Liver (tissue), 9 donors: ENCODE results near the gene SYNPO. TPM values are rescaled to one million over a fixed set of nuclear protein-coding genes. Genes with fewer than 3 reads are reported as not detected.
A peak's percentile ranks its signal among the peaks of the same experiment; 100 is the strongest.

ENCODE experiments used
- DNase-seq: peaks from one replicate; pipeline ENCODE4 v3.0.0-alpha.2; 2017; ENCODE audit warnings: low spot score
- H3K27ac ChIP-seq, 2 donors: one replicate each; pipeline ENCODE4 v1.7.0; 2013; ENCODE audit warnings: inconsistent platforms in 2 of 2, low read length in 2 of 2, control low read depth in 1 of 2, low read depth in 1 of 2, mild to moderate bottlenecking in 1 of 2
- H3K27me3 ChIP-seq, 4 donors: one replicate each; pipeline versions ENCODE4 v1.6.1 to v1.7.0; 2013; ENCODE audit warnings: low read length in 3 of 4, inconsistent platforms in 1 of 4, mild to moderate bottlenecking in 1 of 4, moderate library complexity in 1 of 4; ENCODE audit not compliant: control insufficient read depth in 4 of 4, insufficient read depth in 4 of 4
- H3K36me3 ChIP-seq, 4 donors: one replicate each; pipeline versions ENCODE4 v1.6.1 to v1.7.0; 2013; ENCODE audit warnings: low read length in 3 of 4, mild to moderate bottlenecking in 3 of 4, low read depth in 1 of 4, moderate library complexity in 1 of 4; ENCODE audit not compliant: control insufficient read depth in 4 of 4, insufficient read depth in 3 of 4
- H3K4me1 ChIP-seq, 4 donors: one replicate each; pipeline versions ENCODE4 v1.6.1 to v1.7.0; 2013; ENCODE audit warnings: low read length in 3 of 4, mild to moderate bottlenecking in 3 of 4, moderate library complexity in 1 of 4; ENCODE audit not compliant: control insufficient read depth in 4 of 4, insufficient read depth in 4 of 4
- H3K4me3 ChIP-seq, 3 donors: one replicate each; pipeline versions ENCODE4 v1.6.1 to v1.7.0; 2013; ENCODE audit warnings: low read length in 3 of 3, control low read depth in 1 of 3, low read depth in 1 of 3, mild to moderate bottlenecking in 1 of 3
- H3K9ac ChIP-seq, 2 donors: one replicate each; pipeline ENCODE4 v1.7.0; 2013; ENCODE audit warnings: low read length in 2 of 2, mild to moderate bottlenecking in 2 of 2, moderate library complexity in 2 of 2, control low read depth in 1 of 2, low read depth in 1 of 2
- H3K9me3 ChIP-seq, 4 donors: one replicate each; pipeline versions ENCODE4 v1.6.1 to v1.7.0; 2013; ENCODE audit warnings: low read length in 3 of 4; ENCODE audit not compliant: control insufficient read depth in 4 of 4
- ATF3 ChIP-seq: IDR thresholded peaks from 2 replicates; pipeline ENCODE4 v1.6.1; 2016; ENCODE audit warnings: antibody characterized with exemption
- FOXA1 ChIP-seq: IDR thresholded peaks from 2 replicates; pipeline ENCODE4 v1.6.1; 2016; ENCODE audit warnings: antibody characterized with exemption
- HNF4A ChIP-seq, 2 donors: conservative IDR thresholded peaks; 2 replicates each; pipeline ENCODE4 v1.6.1; 2016; ENCODE audit warnings: antibody characterized with exemption in 2 of 2, mild to moderate bottlenecking in 2 of 2
- HNF4G ChIP-seq: IDR thresholded peaks from 2 replicates; pipeline ENCODE4 v1.6.1; 2016; ENCODE audit warnings: antibody characterized with exemption
- MAX ChIP-seq: IDR thresholded peaks from 2 replicates; pipeline ENCODE4 v1.6.1; 2016; ENCODE audit warnings: antibody characterized with exemption
- NR2F2 ChIP-seq: IDR thresholded peaks from 2 replicates; pipeline ENCODE4 v1.6.1; 2016; ENCODE audit warnings: antibody characterized with exemption
- RAD21 ChIP-seq, 2 donors: IDR thresholded peaks; 2 replicates each; pipeline ENCODE4 v1.6.1; 2016; ENCODE audit warnings: antibody characterized with exemption in 2 of 2, mild to moderate bottlenecking in 2 of 2
- TAF1 ChIP-seq: conservative IDR thresholded peaks from 2 replicates; pipeline ENCODE4 v1.6.1; 2016; ENCODE audit warnings: antibody characterized with exemption, mild to moderate bottlenecking
- YY1 ChIP-seq: IDR thresholded peaks from 2 replicates; pipeline ENCODE4 v1.6.1; 2016; ENCODE audit warnings: antibody characterized with exemption, mild to moderate bottlenecking
- WGBS: extraction: QIAGEN DNeasy Blood & Tissue Kit; methylation state at CpG from one replicate; pipeline ENCODE4 v1.1.7; 2013; 5-methylcytosine and 5-hydroxymethylcytosine counted together
- polyA plus RNA-seq, 2 donors: library from polyadenylated mRNA; stranded (reverse) in 1 of 2; unstranded in 1 of 2; fragments of 200-250 nt in 1 of 2; fragments of >200 nt in 1 of 2; fragmentation: Nextera tagmentation in 1 of 2; extraction: Ambion mirVana in 1 of 2; gene quantifications; one replicate each; pipeline versions ENCODE4 v1.2.1 to v1.2.3, GENCODE V29; 2013 to 2015
- total RNA-seq, 2 donors: library from RNA; depleted of rRNA; stranded (reverse); fragments of >200 nt; gene quantifications; one replicate each; pipeline ENCODE4 v1.2.3, GENCODE V29; 2014
- TF ChIP-seq, protein P1 (sequence below): IDR thresholded peaks from 2 replicates; pipeline ENCODE4 v1.6.1; 2016; ENCODE audit warnings: antibody characterized with exemption
- TF ChIP-seq, protein P2 (sequence below): IDR thresholded peaks from 2 replicates; pipeline ENCODE4 v1.6.1; 2016; ENCODE audit warnings: antibody characterized with exemption, mild to moderate bottlenecking
- donor health status: healthy.
- donor health status: healthy.
- donor health status: healthy.
- donor health status: healthy.
- donor health status: healthy.

SYNPO gene
- total and polyA plus RNA-seq, 4 donors, result 1.1 to 36.6 (median 10.7) TPM

GRCh38 chr5:150599917-150600511 is 40.4 kb upstream of the SYNPO start:
- H3K27ac ChIP-seq, result no peak overlapping the region
- WGBS, result 49% methylated on average over 11 of the region's 11 CpGs

DNA sequence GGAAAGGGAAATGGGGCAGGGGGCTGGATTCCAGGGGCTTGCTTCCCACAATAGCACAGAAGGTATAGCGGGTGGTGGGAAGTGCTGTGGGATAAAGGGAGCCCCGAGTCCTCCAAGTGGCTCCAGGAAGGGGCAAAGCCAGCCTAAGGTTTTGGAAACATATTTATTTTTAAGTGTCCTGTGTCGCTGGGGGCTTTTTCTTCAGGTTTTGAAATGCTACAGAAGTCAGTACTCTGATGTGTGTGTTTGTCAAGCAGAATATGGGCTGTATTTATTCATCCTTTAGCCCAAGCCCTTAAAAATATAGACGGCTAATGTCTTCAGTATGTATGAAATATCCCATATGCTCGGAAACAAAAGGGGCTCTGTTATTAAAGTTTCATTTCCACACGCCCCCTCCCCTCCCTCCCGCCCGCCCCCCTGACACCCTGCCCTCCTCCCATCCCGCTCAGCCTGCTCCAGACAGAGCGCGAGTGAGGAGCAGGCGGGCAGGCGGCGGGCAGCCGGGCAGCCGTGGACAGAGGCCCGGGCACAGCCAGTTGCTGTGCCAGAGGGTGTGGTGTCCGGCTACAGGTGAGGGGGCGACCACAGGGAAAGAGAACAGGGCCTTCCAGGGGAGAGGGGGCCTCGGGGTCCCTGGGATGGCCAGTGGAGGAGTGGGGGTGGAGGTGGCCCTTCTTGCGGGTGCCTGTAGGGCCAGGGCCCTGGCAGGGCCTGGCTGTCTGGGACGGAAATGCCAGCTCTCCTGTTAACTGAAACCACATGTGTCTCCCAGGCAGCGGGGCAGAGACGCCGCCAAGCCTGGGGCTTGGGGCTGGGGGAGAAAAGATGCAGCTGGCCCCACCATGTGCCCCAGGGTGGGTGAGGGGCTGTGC is 39.6 kb upstream of the SYNPO start:
- TF ChIP-seq ATF3 (no peak), RAD21 (IDR thresholded peaks at IDR 0.05) (no peak), HNF4G (no peak), YY1 (no peak), NR2F2 (no peak), MAX (no peak), TAF1 (no peak), FOXA1 (no peak)
- TF ChIP-seq, protein P1, sequence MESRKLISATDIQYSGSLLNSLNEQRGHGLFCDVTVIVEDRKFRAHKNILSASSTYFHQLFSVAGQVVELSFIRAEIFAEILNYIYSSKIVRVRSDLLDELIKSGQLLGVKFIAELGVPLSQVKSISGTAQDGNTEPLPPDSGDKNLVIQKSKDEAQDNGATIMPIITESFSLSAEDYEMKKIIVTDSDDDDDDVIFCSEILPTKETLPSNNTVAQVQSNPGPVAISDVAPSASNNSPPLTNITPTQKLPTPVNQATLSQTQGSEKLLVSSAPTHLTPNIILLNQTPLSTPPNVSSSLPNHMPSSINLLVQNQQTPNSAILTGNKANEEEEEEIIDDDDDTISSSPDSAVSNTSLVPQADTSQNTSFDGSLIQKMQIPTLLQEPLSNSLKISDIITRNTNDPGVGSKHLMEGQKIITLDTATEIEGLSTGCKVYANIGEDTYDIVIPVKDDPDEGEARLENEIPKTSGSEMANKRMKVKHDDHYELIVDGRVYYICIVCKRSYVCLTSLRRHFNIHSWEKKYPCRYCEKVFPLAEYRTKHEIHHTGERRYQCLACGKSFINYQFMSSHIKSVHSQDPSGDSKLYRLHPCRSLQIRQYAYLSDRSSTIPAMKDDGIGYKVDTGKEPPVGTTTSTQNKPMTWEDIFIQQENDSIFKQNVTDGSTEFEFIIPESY, result no peak
- TF ChIP-seq, protein P2, sequence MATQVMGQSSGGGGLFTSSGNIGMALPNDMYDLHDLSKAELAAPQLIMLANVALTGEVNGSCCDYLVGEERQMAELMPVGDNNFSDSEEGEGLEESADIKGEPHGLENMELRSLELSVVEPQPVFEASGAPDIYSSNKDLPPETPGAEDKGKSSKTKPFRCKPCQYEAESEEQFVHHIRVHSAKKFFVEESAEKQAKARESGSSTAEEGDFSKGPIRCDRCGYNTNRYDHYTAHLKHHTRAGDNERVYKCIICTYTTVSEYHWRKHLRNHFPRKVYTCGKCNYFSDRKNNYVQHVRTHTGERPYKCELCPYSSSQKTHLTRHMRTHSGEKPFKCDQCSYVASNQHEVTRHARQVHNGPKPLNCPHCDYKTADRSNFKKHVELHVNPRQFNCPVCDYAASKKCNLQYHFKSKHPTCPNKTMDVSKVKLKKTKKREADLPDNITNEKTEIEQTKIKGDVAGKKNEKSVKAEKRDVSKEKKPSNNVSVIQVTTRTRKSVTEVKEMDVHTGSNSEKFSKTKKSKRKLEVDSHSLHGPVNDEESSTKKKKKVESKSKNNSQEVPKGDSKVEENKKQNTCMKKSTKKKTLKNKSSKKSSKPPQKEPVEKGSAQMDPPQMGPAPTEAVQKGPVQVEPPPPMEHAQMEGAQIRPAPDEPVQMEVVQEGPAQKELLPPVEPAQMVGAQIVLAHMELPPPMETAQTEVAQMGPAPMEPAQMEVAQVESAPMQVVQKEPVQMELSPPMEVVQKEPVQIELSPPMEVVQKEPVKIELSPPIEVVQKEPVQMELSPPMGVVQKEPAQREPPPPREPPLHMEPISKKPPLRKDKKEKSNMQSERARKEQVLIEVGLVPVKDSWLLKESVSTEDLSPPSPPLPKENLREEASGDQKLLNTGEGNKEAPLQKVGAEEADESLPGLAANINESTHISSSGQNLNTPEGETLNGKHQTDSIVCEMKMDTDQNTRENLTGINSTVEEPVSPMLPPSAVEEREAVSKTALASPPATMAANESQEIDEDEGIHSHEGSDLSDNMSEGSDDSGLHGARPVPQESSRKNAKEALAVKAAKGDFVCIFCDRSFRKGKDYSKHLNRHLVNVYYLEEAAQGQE, result no peak
- H3K9me3 ChIP-seq, result no peaks in the 10 kb centered on the region
- H3K4me1 ChIP-seq, result peaks cover 0 to 14% (median 9%) of the 10 kb centered on the region in 4 donors
- no peak overlapping the region for H3K4me3 ChIP-seq
- no peak overlapping the region for H3K27ac ChIP-seq
- peak overlapping the region in 1 of 2 donors; percentile 15 for H3K9ac ChIP-seq
- no peaks in the 10 kb centered on the region for H3K27me3 ChIP-seq
- no peaks in the 10 kb centered on the region for H3K36me3 ChIP-seq
- no peak for DNase-seq
- WGBS, result 90% methylated on average over 25 of the region's 25 CpGs

More at GRCh38 chr5:150599917-150600511, 40.4 kb upstream of the SYNPO start:
- H3K9ac ChIP-seq, result peak overlapping the region in 1 of 2 donors; percentile 17
- no peak for TF ChIP-seq HNF4A (conservative IDR thresholded peaks at IDR 0.05)
- peak in 1 of 2 donors; percentile 9 for TF ChIP-seq RAD21 (IDR thresholded peaks at IDR 0.05)
- TF ChIP-seq TAF1, result no peak
- H3K36me3 ChIP-seq, result no peaks in the 10 kb centered on the region
- DNase-seq, result peak; percentile 57
- no peaks in the 10 kb centered on the region for H3K27me3 ChIP-seq
- no peaks in the 10 kb centered on the region for H3K9me3 ChIP-seq
- peaks cover 0 to 14% (median 9%) of the 10 kb centered on the region in 4 donors for H3K4me1 ChIP-seq
- no peak overlapping the region for H3K4me3 ChIP-seq
